B cell (primary cell): ENCODE measurements around the gene AIG1. TPM values are rescaled to one million over a fixed set of nuclear protein-coding genes. Genes with fewer than 3 reads are reported as not detected.

Experiments used
- ATAC-seq: fragments of 200-7000 bp; cut with Tn5 transposase; one replicate; pipeline ENCODE4 v1.10.0; 2021; ENCODE audit warnings: low read depth, mild to moderate bottlenecking, moderate number of reproducible peaks, moderate library complexity
- CTCF ChIA-PET: fragments of 350-600 bp; sonication (Branson Sonifier 250); formaldehyde crosslinking; loops from one replicate; lab custom pipeline; 2021; ENCODE audit warnings: antibody characterized with exemption, inconsistent platforms; lab: Charles Lee
- POLR2A ChIA-PET: fragments of 350-600 bp; sonication (Branson Sonifier 250); formaldehyde crosslinking; loops from one replicate; lab custom pipeline; 2021; ENCODE audit warnings: antibody characterized with exemption; lab: Charles Lee
- DNase-seq: peaks from one replicate; pipeline ENCODE4 v3.0.0; 2013
- H2AFZ ChIP-seq: 2 replicates; pipeline ENCODE4 v1.6.1; 2012; ENCODE audit warnings: mild to moderate bottlenecking, low read depth, low read length; ENCODE audit not compliant: insufficient read depth, poor library complexity, severe bottlenecking
- H3K27ac ChIP-seq, 2 donors: 1 replicate in 1 of 2; 2 replicates in 1 of 2; pipeline ENCODE4 v1.5.1; 2012 to 2013; ENCODE audit warnings: low read length in 2 of 2, mild to moderate bottlenecking in 2 of 2, moderate library complexity in 1 of 2
- H3K27me3 ChIP-seq, 4 experiments: fragments of 200-600 bp in 1 of 4; sonication (generic) in 1 of 4; replicated peaks in 1 of 4; 1 replicate in 2 of 4; 2 replicates in 2 of 4; pipeline versions ENCODE4 v1.6.1 to v1.7.0; 2013 to 2016; ENCODE audit warnings: low read length in 3 of 4, mild to moderate bottlenecking in 2 of 4, mixed read lengths in 1 of 4, moderate library complexity in 1 of 4; ENCODE audit not compliant: insufficient read depth in 4 of 4, control insufficient read depth in 3 of 4; ENCODE audit errors: control extremely low read depth in 1 of 4
- H3K36me3 ChIP-seq, 2 experiments: replicated peaks in 1 of 2; 1 replicate in 1 of 2; 2 replicates in 1 of 2; pipeline versions ENCODE4 v1.6.1 to v1.7.1; 2013; ENCODE audit warnings: low read length in 1 of 2; ENCODE audit not compliant: insufficient read depth in 2 of 2, control insufficient read depth in 1 of 2; ENCODE audit errors: control extremely low read depth in 1 of 2, extremely low read depth in 1 of 2
- H3K4me1 ChIP-seq, 2 donors: fragments of 200-600 bp in 1 of 2; sonication (generic) in 1 of 2; 1 replicate in 1 of 2; 2 replicates in 1 of 2; pipeline versions ENCODE4 v1.5.1 to v1.6.1; 2013 to 2017; ENCODE audit warnings: low read length in 2 of 2; ENCODE audit not compliant: control insufficient read depth in 2 of 2, insufficient read depth in 2 of 2
- H3K4me2 ChIP-seq: replicated peaks from 2 replicates; pipeline ENCODE3; 2012; ENCODE audit warnings: mild to moderate bottlenecking, low read depth, low read length; ENCODE audit not compliant: poor library complexity, severe bottlenecking
- H3K4me3 ChIP-seq, 5 experiments: fragments of 200-600 bp in 1 of 5; sonication (generic) in 1 of 5; 1 replicate in 3 of 5; 2 replicates in 2 of 5; pipeline versions ENCODE4 v1.5.1 to v1.7.0; 2011 to 2016; ENCODE audit warnings: low read length in 4 of 5, mild to moderate bottlenecking in 4 of 5, low read depth in 2 of 5, control low read depth in 1 of 5, moderate library complexity in 1 of 5; ENCODE audit not compliant: insufficient read depth in 1 of 5; ENCODE audit errors: control extremely low read depth in 1 of 5, extremely low read depth in 1 of 5
- H3K79me2 ChIP-seq: fragments of 200-600 bp; sonication (generic); one replicate; pipeline ENCODE4 v1.6.0; 2016; ENCODE audit warnings: low read length; ENCODE audit not compliant: control insufficient read depth, insufficient read depth
- H3K9ac ChIP-seq: fragments of 200-600 bp; sonication (generic); 2 replicates; pipeline ENCODE4 v1.6.1; 2017; ENCODE audit warnings: mild to moderate bottlenecking, low read length, moderate library complexity
- H3K9me3 ChIP-seq, 3 donors: one replicate each; pipeline versions ENCODE4 v1.6.1 to v1.7.1; 2013; ENCODE audit warnings: low read length in 2 of 3; ENCODE audit not compliant: control insufficient read depth in 2 of 3, insufficient read depth in 1 of 3; ENCODE audit errors: control extremely low read depth in 1 of 3
- H4K20me1 ChIP-seq: 2 replicates; pipeline ENCODE4 v1.6.0; 2012; ENCODE audit warnings: mild to moderate bottlenecking, low read length; ENCODE audit not compliant: insufficient read depth, control insufficient read depth, poor library complexity, severe bottlenecking
- H3K27ac Mint-ChIP-seq: one replicate; pipeline ENCODE4 v1.8.0; 2021; ENCODE audit warnings: mixed read lengths
- H3K27me3 Mint-ChIP-seq: one replicate; pipeline ENCODE4 v1.8.0; 2021; ENCODE audit warnings: mixed read lengths
- H3K4me1 Mint-ChIP-seq: one replicate; pipeline ENCODE4 v1.8.0; 2021; ENCODE audit warnings: mixed read lengths
- H3K4me3 Mint-ChIP-seq: one replicate; pipeline ENCODE4 v1.8.0; 2021; ENCODE audit warnings: mixed read lengths
- H3K9me3 Mint-ChIP-seq: one replicate; pipeline ENCODE4 v1.8.0; 2022; ENCODE audit warnings: mixed read lengths; ENCODE audit not compliant: insufficient read depth
- EZH2 ChIP-seq: IDR thresholded peaks from 2 replicates; pipeline ENCODE4 v1.6.1; 2012; ENCODE audit warnings: borderline replicate concordance, low read depth, mild to moderate bottlenecking, moderate library complexity, low read length; ENCODE audit not compliant: insufficient read depth, poor library complexity, severe bottlenecking
- WGBS: methylation state at CpG from one replicate; pipeline ENCODE4 v1.1.5; 2013; ENCODE audit warnings: missing lambda C conversion rate; ENCODE audit not compliant: insufficient coverage; 5-methylcytosine and 5-hydroxymethylcytosine counted together
- intact Hi-C: fragments of 100-400 bp; cut with micrococcal nuclease; formaldehyde crosslinking; loops from one replicate; pipeline ENCODE4 v1.10.0; 2022
- polyA plus RNA-seq: library from polyadenylated mRNA; depleted of rRNA; stranded (reverse); fragments of >200 nt; gene quantifications from 2 replicates; pipeline ENCODE4 v1.2.3, GENCODE V29; 2012
- total RNA-seq, 2 donors: library from RNA; stranded (reverse); fragments of 120-200 nt in 1 of 2; gene quantifications; 1 replicate in 1 of 2; 2 replicates in 1 of 2; pipeline versions ENCODE4 v1.2.3 to v1.2.4, GENCODE V29; 2013 to 2022
- TF ChIP-seq, protein P1 (sequence below): fragments of 200-600 bp; IDR thresholded peaks from one replicate; pipeline ENCODE4 v1.8.0; 2022; ENCODE audit warnings: antibody characterized with exemption, mild to moderate bottlenecking

Gene AIG1
- total and polyA plus RNA-seq, 2 donors (not counting 1 experiment from before 2014, with no cell fraction given) = 7.0 to 9.0 TPM

DNA sequence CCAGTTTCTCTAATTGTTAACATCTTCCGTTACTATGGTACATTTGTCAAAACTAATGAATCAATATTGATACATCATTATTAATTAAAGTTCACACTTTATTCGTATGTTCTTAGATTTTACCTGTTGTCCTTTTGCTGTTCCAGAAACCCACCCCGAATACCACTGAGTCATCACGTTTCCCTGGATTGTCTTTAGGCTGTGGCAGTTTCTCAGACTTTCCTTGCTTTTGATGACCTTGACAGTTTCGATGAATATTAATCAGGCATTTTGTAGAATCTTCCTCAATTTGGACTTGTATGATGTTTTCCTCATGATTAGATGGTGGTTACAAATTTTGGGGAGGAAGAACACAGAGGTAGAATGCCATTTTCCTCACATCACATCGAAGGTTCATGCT is 39.1 kb upstream of the AIG1 start:
- CTCF ChIA-PET = interaction anchor here (5.9 kb wide), 1 partner anchor 325 kb away, joined by 159 read pairs; no protein-coding TSS in a partner anchor
- Mint-ChIP-seq H3K27me3 (no peaks in the 10 kb centered on the region), H3K4me1 (no peaks in the 10 kb centered on the region), H3K9me3 (peaks cover 4% of the 10 kb centered on the region), H3K4me3 (no peak overlapping the region), H3K27ac (no peak overlapping the region)
- TF ChIP-seq EZH2 = no peak
- TF ChIP-seq, protein P1, sequence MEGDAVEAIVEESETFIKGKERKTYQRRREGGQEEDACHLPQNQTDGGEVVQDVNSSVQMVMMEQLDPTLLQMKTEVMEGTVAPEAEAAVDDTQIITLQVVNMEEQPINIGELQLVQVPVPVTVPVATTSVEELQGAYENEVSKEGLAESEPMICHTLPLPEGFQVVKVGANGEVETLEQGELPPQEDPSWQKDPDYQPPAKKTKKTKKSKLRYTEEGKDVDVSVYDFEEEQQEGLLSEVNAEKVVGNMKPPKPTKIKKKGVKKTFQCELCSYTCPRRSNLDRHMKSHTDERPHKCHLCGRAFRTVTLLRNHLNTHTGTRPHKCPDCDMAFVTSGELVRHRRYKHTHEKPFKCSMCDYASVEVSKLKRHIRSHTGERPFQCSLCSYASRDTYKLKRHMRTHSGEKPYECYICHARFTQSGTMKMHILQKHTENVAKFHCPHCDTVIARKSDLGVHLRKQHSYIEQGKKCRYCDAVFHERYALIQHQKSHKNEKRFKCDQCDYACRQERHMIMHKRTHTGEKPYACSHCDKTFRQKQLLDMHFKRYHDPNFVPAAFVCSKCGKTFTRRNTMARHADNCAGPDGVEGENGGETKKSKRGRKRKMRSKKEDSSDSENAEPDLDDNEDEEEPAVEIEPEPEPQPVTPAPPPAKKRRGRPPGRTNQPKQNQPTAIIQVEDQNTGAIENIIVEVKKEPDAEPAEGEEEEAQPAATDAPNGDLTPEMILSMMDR = no peak
- POLR2A ChIA-PET = no interaction called here
- H2AFZ ChIP-seq = no peak overlapping the region
- H3K9me3 ChIP-seq = peaks cover 0 to 5% (median 0%) of the 10 kb centered on the region in 3 donors
- ATAC-seq (no peak), DNase-seq (no peak)
- no peak overlapping the region for H3K9ac ChIP-seq
- intact Hi-C loops = loop anchor here (10.0 kb wide), 1 partner anchor 187 kb away; no protein-coding TSS in a partner anchor
- H3K27me3 ChIP-seq = no peaks in the 10 kb centered on the region
- no peaks in the 10 kb centered on the region for H3K79me2 ChIP-seq
- no peaks in the 10 kb centered on the region for H3K36me3 ChIP-seq
- H3K4me3 ChIP-seq = no peak overlapping the region
- no peak overlapping the region for H3K4me2 ChIP-seq
- WGBS = 100% methylated on average over 3 of the region's 6 CpGs
- no peak overlapping the region for H3K27ac ChIP-seq
- no peaks in the 10 kb centered on the region for H4K20me1 ChIP-seq
- no peaks in the 10 kb centered on the region for H3K4me1 ChIP-seq

DNA sequence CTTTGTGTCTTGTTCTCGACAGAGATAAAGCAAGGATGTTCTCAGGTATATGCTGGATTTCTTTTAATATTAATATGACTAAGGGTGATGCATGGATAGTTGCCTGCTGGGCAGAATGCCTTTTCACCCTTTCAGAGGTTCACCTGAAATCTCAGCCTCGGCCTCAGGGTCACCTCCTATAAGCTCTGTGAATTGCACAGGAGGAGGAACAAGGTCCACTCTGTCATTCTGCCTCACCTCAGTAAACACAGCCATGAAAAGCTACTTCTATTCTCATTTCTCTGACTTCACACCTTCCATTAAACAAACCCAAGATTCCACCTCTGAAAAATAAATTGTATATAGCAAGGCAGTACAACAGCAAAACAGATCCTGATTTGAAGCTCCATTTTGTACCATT is 38.1 kb upstream of the AIG1 start:
- H3K27ac Mint-ChIP-seq = no peak overlapping the region
- no peak for DNase-seq
- Histone ChIP-seq H3K27me3 (no peaks in the 10 kb centered on the region), H2AFZ (no peak overlapping the region), H3K79me2 (no peaks in the 10 kb centered on the region), H3K27ac (no peak overlapping the region), H3K4me1 (no peaks in the 10 kb centered on the region), H3K4me3 (no peak overlapping the region), H3K4me2 (no peak overlapping the region), H3K9ac (no peak overlapping the region), H3K9me3 (peaks cover 0 to 5% (median 0%) of the 10 kb centered on the region in 3 donors), H4K20me1 (no peaks in the 10 kb centered on the region), H3K36me3 (no peaks in the 10 kb centered on the region)
- WGBS = 71% methylated on average over 1 of the region's 2 CpGs
- peaks cover 4% of the 10 kb centered on the region for H3K9me3 Mint-ChIP-seq
- no peaks in the 10 kb centered on the region for H3K27me3 Mint-ChIP-seq
- no peak overlapping the region for H3K4me3 Mint-ChIP-seq
- ChIA-PET POLR2A (no interaction called here), CTCF (interaction anchor here (1.0 to 5.9 kb wide), 2 partner anchors 65 to 326 kb away, joined by 4 to 159 read pairs; no protein-coding TSS in a partner anchor)
- H3K4me1 Mint-ChIP-seq = peaks cover 3% of the 10 kb centered on the region
- TF ChIP-seq, protein P1 = no peak
- no peak for TF ChIP-seq EZH2
- no peak for ATAC-seq
- intact Hi-C loops = loop anchor here (10.0 kb wide), 1 partner anchor 188 kb away; no protein-coding TSS in a partner anchor
